Raji (cell line): ENCODE data around the gene SCN8A.

Experiments used
- POLR2A ChIP-seq: IDR thresholded peaks from 2 replicates; pipeline ENCODE4 v1.6.1; 2011; ENCODE audit warnings: low read depth, low read length, control low read depth; ENCODE audit not compliant: insufficient read depth

Gene SCN8A

DNA sequence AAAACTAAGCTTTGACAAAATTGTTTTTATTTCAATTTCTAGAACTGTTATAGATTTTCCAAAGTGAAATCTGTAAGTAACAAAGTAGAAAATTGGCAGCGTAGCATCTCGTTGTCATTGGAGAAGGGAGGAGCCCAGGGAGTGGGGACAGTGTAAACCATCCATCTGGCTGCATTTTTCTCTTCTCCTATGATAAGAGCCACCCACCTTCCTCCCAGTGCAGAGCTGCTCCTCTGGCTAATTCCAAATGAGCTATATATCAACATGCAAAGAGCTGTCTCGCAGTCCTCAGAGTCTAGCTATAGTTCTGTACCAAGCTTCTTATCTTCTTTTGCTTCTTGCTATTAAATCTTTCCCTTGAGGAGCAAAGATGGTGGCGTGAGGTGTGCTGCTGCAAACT lies 56.6 kb downstream of the SCN8A start:
- TF ChIP-seq POLR2A, result no peak

- no peak for TF ChIP-seq POLR2A
These were observed 62.4 kb downstream of the SCN8A start for GRCh38 chr12:51653431-51653830.

GRCh38 chr12:51661199-51661598 lies 70.2 kb downstream of the SCN8A start:
- no peak for TF ChIP-seq POLR2A

DNA sequence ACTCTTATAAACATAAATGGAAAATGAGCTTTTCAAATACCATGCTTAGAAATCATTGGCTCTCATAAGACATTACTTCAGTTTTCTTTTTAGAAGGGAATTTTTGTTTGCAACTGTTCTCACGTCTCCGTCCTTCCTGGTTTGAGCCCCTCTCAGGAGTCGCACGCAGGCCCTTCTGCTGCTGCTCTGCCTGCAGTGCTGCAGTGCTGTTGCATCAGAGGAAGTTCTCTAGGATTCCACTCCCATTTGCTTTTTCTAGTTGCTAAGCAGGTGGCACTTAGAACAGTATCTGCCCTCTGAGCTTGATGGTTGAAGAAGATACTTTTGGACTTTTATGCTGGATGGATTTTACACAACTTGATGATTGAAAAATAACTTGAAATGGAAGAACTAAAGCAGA lies 70.8 kb downstream of the SCN8A start:
- no peak for TF ChIP-seq POLR2A

- no peak for TF ChIP-seq POLR2A
These were observed 71.7 kb downstream of the SCN8A start for GRCh38 chr12:51662728-51663154.

DNA sequence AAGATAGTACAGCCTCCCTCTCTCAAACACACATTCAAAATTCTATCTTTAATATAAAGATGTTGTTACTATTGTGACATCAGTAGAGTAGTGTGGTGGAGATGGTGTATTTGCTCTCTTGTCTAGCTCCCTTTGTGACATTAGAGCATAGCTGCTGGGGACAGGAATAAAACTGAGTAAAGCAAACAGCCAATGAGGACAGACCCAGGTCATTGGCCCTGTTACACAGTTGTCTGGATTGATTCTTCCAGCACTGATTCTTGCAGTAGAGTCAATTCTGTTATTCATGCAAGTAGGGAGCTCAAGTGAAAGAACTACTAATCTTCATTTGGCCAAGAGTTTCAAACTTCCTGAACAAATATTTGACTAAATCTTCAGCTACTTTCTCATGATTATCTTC lies 72.4 kb downstream of the SCN8A start:
- no peak for TF ChIP-seq POLR2A

DNA sequence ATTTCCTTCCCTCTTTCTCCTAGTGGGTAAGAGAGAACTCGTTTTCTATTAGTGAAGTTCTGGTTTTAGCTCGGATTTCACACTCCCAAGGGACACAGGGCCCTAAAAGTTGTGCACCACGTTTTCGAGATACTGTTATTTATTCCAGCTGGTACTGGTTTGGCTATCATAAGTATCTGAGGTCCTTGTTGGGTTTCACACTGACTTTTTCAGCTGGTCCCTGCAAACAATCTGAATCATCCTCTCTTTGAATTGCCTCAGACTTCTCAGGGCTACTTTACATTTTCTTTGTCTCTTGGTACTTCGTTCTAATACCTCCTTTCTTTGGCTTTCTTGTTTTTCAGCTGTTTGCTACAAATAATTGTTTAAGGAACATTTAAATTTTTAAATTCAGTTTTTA lies 75.7 kb downstream of the SCN8A start:
- no peak for TF ChIP-seq POLR2A

DNA sequence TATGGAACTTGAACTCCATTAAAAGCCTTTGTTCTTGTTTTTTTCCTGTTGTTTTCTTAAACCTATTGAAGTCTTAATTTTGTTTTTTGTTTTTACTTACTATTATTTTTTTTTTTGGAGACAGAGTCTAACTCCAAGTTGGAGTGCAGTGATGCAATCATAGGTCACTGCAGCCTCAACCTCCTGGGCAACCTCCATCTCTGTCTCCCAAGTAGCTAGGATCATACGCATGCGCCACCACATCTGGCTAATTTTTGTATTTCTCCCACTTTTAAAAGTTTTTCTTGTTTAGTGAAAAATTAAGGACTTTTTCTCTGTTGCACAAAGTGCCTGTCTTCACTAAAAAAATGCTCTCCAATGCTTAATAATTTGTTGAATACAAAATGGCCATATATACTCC lies 76.2 kb downstream of the SCN8A start:
- TF ChIP-seq POLR2A, result no peak

DNA sequence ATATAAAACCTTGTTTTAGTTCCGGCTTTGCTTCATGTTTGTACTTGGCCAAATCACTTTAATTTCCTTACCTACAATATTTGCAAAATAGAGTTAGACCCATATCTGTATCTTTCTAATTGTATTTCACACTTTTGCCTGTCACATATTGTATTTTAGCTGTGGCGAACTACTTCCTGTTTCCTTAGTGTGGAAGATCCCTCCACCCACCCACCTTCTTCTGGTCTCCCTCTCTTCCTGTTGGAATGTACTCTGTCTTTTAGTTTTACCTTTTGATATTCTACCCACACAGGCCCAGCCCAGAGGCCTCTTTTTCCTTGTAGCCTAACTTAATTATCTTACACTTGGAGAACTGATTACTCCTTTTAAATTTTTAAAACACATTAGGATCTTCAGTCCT lies 78.2 kb downstream of the SCN8A start:
- TF ChIP-seq POLR2A, result no peak

DNA sequence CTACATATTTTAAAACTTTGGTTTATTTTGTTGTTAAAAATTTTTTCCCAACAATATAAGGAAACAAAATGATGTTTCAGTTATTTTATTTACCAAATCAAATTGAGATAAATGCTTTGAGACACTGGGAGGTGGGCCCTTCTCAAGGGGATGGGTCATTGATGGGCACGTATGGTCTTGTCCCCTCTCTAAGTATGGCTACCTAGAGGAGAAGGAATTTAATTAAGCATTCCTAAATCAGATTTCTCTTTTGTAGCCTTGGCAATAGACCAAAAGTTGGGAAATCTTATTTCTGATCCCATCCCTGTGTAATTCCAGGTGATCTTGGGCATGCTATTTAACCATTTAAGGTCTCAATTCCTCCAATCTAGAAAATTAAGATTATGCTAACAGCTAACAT lies 79.0 kb downstream of the SCN8A start:
- no peak for TF ChIP-seq POLR2A

GRCh38 chr12:51672334-51672733 lies 81.3 kb downstream of the SCN8A start:
- TF ChIP-seq POLR2A, result no peak

GRCh38 chr12:51675071-51675803 lies 84.2 kb downstream of the SCN8A start:
- no peak for TF ChIP-seq POLR2A

- TF ChIP-seq POLR2A, result no peak
These were observed 85.8 kb downstream of the SCN8A start for GRCh38 chr12:51676875-51677274.

- no peak for TF ChIP-seq POLR2A
These were observed 86.4 kb downstream of the SCN8A start for GRCh38 chr12:51677284-51677968.

DNA sequence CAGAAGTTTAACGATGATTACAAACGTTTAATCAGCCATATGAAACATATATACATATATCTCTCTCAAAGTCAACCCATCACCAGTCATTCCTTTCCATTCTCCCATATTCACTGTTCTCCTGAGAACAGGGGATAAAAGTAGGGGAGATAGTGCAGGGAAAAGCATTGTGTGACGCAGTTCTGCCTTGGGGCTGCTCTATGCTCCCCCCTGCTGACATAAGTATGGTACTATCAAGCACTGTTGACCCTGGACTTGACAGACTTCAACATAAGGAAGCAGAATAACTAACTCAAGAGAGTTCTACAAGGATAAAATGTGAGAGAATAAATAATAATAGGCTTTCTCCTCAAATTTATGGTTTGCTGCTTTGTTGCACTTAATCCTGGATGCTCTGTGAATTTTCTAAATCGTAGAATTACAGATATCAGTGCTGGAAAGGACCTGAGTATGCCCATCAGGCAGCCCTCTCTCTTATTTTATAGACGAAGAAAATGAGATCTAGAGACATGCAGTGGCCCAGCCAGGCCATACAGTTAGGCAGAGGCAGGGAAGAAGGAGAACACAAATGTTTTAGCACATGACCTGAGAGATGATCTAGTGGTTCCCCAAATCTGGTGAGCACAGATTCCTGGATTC lies 87.2 kb downstream of the SCN8A start:
- no peak for TF ChIP-seq POLR2A

GRCh38 chr12:51682981-51683380 lies 91.9 kb downstream of the SCN8A start:
- no peak for TF ChIP-seq POLR2A

DNA sequence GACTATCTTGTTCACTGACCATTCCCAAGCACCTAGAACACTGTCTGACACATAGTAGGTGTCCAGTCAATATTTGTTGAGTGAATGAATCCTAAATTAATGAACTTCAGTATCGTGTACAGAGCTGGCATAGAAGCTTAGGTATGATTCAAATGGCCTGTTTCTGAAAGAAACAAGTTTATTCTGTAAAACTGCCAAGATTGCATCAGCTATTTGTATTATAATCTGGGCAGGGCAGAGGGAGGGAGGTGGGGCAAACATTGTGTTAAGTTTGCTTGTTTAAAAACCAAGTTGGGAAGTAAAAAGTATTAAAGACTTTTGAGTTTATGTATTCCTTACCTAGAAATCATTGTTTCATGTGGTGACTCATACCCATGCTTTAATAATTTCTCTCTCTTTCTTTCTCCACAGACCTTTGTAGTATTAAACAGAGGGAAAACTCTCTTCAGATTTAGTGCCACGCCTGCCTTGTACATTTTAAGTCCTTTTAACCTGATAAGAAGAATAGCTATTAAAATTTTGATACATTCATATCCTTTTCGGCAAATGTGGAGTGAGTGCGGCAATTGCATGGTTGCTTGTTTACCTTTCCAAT lies 92.8 kb downstream of the SCN8A start:
- TF ChIP-seq POLR2A, result no peak

DNA sequence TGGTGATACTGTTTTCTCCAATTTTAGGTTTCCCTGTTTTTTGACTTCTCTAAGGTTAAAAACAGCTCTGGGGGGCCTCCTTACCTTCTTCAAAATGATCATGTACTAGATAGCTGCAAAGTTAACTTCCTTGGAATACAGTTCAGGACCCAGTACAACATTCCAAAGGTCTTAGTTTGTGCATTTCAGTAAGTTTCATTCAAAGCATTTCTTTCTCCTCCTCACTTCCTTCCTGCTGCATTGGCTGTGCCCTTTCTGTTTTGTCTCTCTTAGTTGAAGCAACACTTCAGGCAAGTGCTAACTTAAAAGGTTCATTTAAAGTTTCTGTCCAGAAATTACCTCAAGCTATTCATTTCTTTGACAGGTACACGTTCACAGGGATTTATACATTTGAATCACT lies 95.7 kb downstream of the SCN8A start:
- TF ChIP-seq POLR2A, result no peak
